ENCODE results near the gene TOMM70. TPM values are rescaled to one million over a fixed set of nuclear protein-coding genes. Genes with fewer than 3 reads are reported as not detected.

Gene TOMM70
- total and polyA plus RNA-seq, 2 of the 8 experiments (the other 6 are each of a cell fraction or from before 2014, with no cell fraction given): 10.9 to 52.1 TPM

- TF ChIP-seq YY1 (IDR thresholded peaks at IDR 0.05; ENCODE audit: low read depth, low read length) (no peak), SUZ12 (IDR thresholded peaks at IDR 0.05; ENCODE audit: low read length) (no peak), GABPA (IDR thresholded peaks at IDR 0.05; ENCODE audit: borderline replicate concordance, insufficient read depth, low read length) (no peak), CHD2 (IDR thresholded peaks at IDR 0.05; ENCODE audit: low read length) (no peak), KDM5A (IDR thresholded peaks at IDR 0.05; ENCODE audit: low read length) (no peak), CBX5 (IDR thresholded peaks at IDR 0.05; ENCODE audit: low read depth, low read length) (no peak), MAFK (IDR thresholded peaks at IDR 0.05; ENCODE audit: low read depth, low read length) (peak; percentile 63; the same call in 1 of the 2 replicates), TEAD4 (IDR thresholded peaks at IDR 0.05; ENCODE audit: low read depth, low read length) (no peak), BACH1 (IDR thresholded peaks at IDR 0.05; ENCODE audit: low read length) (peak; percentile 67; the same call in 1 of the 2 replicates), SAP30 (IDR thresholded peaks at IDR 0.05; ENCODE audit: insufficient read depth, insufficient replicate concordance, low read length) (no peak), GTF2F1 (IDR thresholded peaks at IDR 0.05; ENCODE audit: borderline replicate concordance, low read depth, low read length) (no peak), EP300 (IDR thresholded peaks at IDR 0.05; ENCODE audit: borderline replicate concordance in 1 of 2, low read depth in 2 of 2, low read length in 2 of 2) (peak in 1 of 2 experiments; percentile 43; a peak in 1 of 3 replicates), POLR2AphosphoS5 (IDR thresholded peaks at IDR 0.05; ENCODE audit: low read depth, low read length) (peak; percentile 83), EZH2 (IDR thresholded peaks at IDR 0.05; ENCODE audit: low read depth, low read length, severe bottlenecking) (no peak), ZNF274 (IDR thresholded peaks at IDR 0.05; ENCODE audit: borderline replicate concordance, extremely low read depth, low read length) (no peak), TCF12 (IDR thresholded peaks at IDR 0.05; ENCODE audit: low read depth, low read length) (no peak), SIRT6 (IDR thresholded peaks at IDR 0.05; ENCODE audit: low read length) (no peak), CTCF (IDR thresholded peaks at IDR 0.05; ENCODE audit: control extremely low read depth in 1 of 3, insufficient read depth in 1 of 3, low read depth in 1 of 3, low read length in 3 of 3) (no peak), HDAC2 (IDR thresholded peaks at IDR 0.05; ENCODE audit: borderline replicate concordance in 1 of 2, low read depth in 2 of 2, low read length in 2 of 2) (0 out of 4 replicates have a peak, but pooled peaks of 1 of the 2 experiments have one; percentile 62), RAD21 (IDR thresholded peaks at IDR 0.05 in 1 of 2, conservative IDR thresholded peaks at IDR 0.05 in 1 of 2; ENCODE audit: low read depth in 2 of 2, low read length in 2 of 2) (peak in 1 of 2 experiments; percentile 3; a peak in 1 of 4 replicates)
Measured at GRCh38 chr3:100334488-100335351, 66.2 kb downstream of the TOMM70 start, which contains the start of gene NIT2 (continued).

Measured in H1 (cell line).